ENCODE results near the gene BTK.
"Not testable (repeated sequence)": the region's sequence is repeated elsewhere in the genome, so short reads cannot be mapped to it uniquely, and the experiment has no call there.

The BTK gene

GRCh38 chrX:101334310-101334709, 51.7 kb downstream of the BTK start:
- DNase-seq = not testable (repeated sequence)

GRCh38 chrX:101326600-101326999, 59.4 kb downstream of the BTK start:
- not testable (repeated sequence) for DNase-seq

GRCh38 chrX:101303790-101304189, 82.2 kb downstream of the BTK start:
- no peak for DNase-seq

Data from left hindlimb (tissue), 1 donor.